GM21619 (cell line): Measurements from ENCODE around the gene MMP27.
"Not testable (repeated sequence)": the region's sequence is repeated elsewhere in the genome, so short reads cannot be mapped to it uniquely, and the experiment has no call there.

Experiments used
- ATAC-seq: cut with Tn5 transposase; IDR thresholded peaks from one replicate; pipeline ENCODE4 v1.9.1; 2021; ENCODE audit not compliant: unreplicated experiment

The MMP27 gene

GRCh38 chr11:102705626-102706025 is at the start of gene MMP27:
Gene MMP27 (minus strand): TSS chr11:102705769. CDS start chr11:102705714, 55 bp downstream.
- ATAC-seq = no peak

- no peak for ATAC-seq
Observed at GRCh38 chr11:102753267-102753666, 47.7 kb upstream of the MMP27 start.

DNA sequence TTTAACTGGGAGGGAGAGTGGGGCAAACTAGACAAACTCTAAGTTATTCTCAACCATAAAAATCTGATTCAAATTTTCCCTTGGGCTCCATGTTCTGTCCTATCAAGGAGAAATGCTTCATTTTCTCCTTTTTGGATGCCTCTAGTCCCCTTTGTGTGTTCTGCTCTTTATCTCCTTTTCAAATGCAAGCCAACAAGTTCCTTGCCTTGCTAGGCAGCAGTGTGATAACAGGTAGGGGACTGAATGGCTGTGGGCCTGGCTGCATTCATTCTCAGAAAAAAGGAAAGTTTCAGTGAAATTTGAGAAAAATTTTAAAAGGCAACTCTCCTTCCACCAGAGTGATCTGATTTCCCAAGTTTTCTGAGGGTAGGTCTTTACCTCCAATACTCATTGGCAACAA is 46.1 kb upstream of the MMP27 start:
- ATAC-seq = no peak

- ATAC-seq = no peak
Observed at GRCh38 chr11:102749101-102749722, 43.6 kb upstream of the MMP27 start.

DNA sequence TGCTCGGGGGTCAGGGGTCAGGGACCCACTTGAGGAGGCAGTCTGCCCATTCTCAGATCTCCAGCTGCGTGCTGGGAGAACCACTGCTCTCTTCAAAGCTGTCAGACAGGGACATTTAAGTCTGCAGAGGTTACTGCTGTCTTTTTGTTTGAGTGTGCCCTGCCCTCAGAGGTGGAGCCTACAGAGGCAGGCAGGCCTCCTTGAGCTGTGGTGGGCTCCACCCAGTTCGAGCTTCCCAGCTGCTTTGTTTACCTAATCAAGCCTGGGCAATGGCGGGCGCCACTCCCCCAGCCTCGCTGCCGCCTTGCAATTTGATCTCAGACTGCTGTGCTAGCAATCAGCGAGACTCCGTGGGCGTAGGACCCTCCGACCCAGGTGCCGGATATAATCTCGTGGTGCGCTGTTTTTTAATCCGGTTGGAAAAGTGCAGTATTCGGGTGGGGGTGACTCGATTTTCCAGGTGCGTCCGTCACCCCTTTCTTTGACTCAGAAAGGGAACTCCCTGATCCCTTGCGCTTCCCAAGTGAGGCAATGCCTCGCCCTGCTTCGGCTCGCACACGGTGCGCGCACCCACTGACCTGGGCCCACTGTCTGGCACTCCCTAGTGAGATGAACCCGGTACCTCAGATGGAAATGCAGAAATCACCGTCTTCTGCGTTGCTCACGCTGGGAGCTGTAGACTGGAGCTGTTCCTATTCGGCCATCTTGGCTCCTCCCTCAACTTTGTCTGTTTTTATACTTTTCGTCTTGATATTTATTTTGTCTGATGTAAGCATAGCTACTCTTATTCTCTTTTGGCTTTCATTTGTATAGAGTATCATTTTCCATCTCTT is 41.4 kb upstream of the MMP27 start:
- ATAC-seq = not testable (repeated sequence)

- ATAC-seq = no peak
Observed at GRCh38 chr11:102734650-102735049, 29.1 kb upstream of the MMP27 start.

DNA sequence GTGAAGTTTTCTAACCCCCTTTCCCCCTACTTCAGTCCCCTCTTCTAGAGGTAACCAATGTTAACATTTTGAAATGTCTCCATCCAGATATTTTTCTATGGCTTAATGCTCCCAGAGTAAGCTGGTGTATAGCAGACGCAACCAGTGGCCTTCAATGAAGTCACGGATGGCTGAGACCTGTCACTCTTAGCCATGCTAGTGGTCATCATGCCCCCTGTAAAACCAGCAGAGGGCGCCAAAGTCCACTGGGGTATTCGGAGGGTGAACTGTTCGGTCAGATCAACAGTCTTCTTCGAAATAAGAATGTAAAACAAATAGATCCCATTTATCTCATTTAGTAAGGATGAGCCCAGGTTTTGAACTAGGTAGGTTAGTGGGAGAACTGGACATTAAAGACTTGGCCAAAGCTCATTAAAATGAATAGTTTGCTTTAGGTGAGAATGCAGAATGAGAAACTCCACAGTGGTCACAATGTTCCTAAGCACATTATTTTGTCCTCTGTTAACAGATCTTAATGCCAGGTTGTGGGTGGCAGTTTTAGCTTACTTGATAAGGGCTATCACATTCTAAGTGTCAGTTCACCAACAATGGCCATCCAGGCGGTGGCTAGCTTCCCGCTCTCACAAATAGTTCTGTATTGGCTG is 27.8 kb upstream of the MMP27 start:
- peak; percentile 90 for ATAC-seq

DNA sequence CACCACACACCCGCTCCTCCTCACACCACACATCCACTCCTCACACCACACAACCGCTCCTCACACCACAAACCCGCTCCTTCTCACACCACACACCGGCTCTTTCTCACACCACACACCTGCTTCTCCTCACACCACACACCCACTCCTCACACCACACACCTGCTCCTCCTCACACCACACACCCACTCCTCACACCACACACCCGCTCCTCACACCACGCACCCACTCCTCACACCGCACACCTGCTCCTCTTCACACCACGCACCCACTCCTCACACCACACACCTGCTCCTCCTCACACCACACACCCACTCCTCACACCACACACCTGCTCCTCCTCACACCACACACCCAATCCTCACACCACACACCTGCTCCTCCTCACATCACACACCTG is 25.4 kb upstream of the MMP27 start:
- not testable (repeated sequence) for ATAC-seq

GRCh38 chr11:102729849-102730815 is 24.6 kb upstream of the MMP27 start:
- ATAC-seq = no peak

GRCh38 chr11:102727890-102728289 is 22.3 kb upstream of the MMP27 start:
- no peak for ATAC-seq

DNA sequence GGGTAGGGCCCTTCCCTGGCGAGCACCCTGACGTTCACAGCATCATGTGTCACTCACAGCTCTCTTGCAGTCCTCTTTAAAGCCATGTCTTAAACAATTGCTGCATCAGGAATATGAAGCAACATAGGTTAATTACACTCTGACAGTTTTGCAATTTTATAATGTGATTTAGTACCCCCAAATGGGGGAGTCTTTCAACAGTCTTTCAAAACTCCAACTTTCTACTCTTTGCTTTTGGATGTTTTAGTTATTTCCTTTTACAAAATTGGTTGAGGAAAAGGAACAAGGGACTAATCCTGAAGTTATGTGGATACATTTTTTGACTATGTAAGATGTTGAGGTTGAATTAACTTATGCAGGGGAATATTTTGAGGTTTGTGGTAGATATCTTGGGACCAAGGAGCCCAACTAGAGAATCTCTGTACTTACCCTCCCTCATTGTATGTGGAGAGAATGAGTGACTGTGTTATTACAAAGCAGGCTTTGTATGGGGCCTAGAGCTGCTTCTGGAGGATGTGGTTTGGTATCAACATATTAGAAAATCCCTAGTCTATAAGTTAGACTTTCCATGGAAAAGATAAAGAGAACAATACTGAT is 19.4 kb upstream of the MMP27 start, which contains the start of gene MMP8:
TSS of gene MMP8 (minus strand) at position 51 of the 597 bp plus-strand sequence. CDS start 99 bp downstream, outside the sequence.
- no peak for ATAC-seq

GRCh38 chr11:102722821-102723220 is 17.3 kb upstream of the MMP27 start:
- no peak for ATAC-seq

DNA sequence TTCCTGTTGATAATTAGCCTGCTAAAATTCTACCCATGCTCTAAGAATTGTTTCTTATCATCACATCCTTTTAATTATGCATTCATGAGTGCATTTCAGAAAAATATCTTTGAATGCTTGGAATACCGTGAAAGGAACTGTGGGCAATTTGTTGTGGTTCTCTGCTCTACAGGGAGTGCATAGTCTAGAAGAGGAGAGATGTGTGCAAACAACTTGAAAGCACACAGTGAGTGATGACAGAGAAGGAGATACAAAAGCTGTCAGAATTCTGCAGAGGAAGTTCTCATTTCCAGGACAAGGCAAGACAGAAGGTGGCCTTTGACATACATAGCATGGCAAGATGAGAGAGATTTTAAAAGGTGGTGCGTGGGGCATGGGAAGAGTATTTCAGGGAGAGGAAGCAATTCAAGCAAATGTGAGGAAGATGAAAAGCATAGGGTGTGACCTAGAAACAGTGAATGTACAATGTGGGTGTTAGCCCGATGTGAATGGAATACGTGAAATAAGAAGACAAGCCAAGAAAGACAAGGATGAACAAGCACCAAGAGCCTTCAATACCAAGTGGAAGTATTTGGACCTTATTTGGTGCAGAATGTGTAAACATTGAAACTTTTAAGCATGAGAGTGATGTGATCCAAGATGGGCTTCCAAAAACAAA is 14.2 kb upstream of the MMP27 start:
- no peak for ATAC-seq

DNA sequence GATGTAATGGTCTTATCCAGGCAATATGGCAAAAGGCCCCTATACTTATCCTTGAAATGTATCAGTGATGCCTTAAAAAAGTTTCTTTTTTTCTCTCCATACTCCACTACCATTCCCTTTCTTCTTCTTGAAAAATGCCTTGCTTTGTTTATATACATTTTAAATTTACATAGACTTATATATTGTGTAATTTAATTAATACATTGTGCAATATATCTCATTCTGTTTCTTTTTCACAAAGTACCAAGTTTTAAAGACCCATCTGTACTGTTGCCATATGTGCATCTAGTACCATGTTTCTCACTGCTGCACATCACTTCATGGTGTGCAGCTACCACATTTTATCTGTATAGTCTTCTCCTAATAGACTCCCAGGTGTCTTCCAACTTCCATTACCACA is 11.7 kb upstream of the MMP27 start:
- no peak for ATAC-seq

- ATAC-seq = peak; percentile 79
Observed at GRCh38 chr11:102716527-102716926, 11.0 kb upstream of the MMP27 start.

- ATAC-seq = no peak
Observed at GRCh38 chr11:102712137-102712536, 6.6 kb upstream of the MMP27 start.

DNA sequence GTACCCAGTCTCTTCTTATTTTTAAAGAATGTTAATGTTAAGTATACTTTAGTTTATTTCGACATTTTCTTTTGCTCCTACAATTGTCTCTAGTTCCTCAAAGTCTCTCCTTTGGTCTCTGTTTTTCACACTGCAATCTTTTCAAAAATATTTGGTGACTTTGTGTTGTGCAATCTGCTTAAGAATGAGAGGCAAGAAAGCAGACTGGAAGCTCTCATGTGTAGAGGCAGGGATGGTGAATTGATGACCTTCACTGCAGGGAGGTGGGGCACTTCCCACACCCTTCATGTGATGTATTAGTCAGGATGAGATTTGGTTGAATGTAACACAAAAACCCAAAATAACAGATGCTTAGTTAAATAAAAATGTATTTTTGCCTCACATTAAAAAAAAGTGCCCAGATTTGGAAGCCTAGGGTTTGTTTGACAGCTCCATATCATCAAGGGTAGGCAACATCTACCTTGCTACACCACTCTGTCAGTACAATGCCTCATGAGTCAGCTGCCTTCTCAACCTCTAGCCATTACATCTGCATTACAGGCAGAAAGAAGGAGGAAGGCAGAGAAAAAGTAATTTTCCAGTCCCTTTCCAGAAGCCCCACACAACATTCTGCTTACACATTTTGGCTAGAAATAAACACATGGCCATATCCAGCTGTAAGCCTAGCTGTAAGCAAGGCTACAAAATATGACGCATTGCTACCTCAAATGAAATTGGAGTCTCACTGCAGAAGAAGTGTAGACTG is 3.8 kb upstream of the MMP27 start:
- no peak for ATAC-seq

DNA sequence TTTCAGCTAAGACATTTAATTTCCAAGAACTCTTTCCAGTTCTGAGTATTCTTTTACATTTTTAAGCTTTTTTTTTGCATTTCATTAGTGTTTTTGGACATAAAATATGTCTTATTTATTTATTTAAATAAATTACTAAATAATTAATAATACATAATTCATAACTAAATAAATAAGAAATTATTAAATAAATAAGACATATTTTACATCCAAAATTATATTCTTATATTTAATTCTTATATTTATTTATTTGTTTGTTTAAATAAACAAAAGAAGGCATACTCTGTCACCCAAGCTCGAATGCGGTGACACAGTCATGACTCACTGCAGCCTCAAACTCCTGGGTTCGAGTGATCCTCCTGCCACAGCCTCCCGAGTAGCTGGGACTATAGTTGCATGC is 3.1 kb upstream of the MMP27 start:
- ATAC-seq = no peak

DNA sequence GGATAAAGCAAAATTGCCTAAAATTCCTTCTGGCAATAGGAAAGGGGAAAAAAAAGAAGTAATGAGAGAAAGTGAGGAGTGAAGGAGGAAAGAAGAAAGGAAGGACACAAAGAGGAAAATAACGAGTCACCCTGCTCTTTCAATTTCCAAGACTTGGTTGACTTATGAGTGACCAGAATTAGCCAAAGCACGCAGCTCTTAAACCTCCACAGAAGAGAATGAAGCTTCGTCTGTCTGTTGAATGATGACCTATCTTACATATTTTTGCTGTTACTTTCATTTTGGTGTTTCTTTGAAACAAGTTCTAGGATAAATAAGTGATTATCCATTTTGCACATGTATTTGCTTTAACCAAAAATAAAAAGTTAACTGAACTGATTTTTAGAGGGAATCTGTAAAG is 728 bp downstream of the MMP27 start:
- no peak for ATAC-seq
